Measurements from ENCODE around the gene ILKAP.

- no peak for TF ChIP-seq CTCF (IDR thresholded peaks at IDR 0.05)
- TF ChIP-seq POLR2A (IDR thresholded peaks at IDR 0.05): no peak
Measured at GRCh38 chr2:238140721-238141540, 62.6 kb downstream of the ILKAP start.
